ENCODE data around the gene ATP2B2. TPM values are rescaled to one million over a fixed set of nuclear protein-coding genes. Genes with fewer than 3 reads are reported as not detected.

The ATP2B2 gene
- total and polyA plus RNA-seq, 2 of the 8 experiments (the other 6 are each of a cell fraction or from before 2014, with no cell fraction given): 0.14 to 1.2 TPM

GRCh38 chr3:10550705-10551104 is 45.3 kb upstream of the ATP2B2 start:
- H3K27ac ChIP-seq (ENCODE audit: low read depth, low read length): no peak overlapping the region
- no peaks in the 10 kb centered on the region for H3K79me2 ChIP-seq (ENCODE audit: control insufficient read depth in 1 of 2, insufficient read depth in 2 of 2, low read length in 2 of 2)
- no peak overlapping the region for H3K23ac ChIP-seq (ENCODE audit: insufficient read length)
- H2BK5ac ChIP-seq (ENCODE audit: low read depth, low read length): no peak overlapping the region
- no peak overlapping the region for H2AK5ac ChIP-seq (ENCODE audit: low read depth, low read length)
- DNase-seq (ENCODE audit: low read depth in 1 of 2, low spot score in 2 of 2) (peak in 1 of 2 experiments; percentile 20), FAIRE-seq (no peak)
- H3K9me3 ChIP-seq (ENCODE audit: insufficient read depth in 2 of 2, low read depth in 1 of 2, low read length in 1 of 2): no peaks in the 10 kb centered on the region
- H2AFZ ChIP-seq (ENCODE audit: low read length): no peak overlapping the region
- H3K36me3 ChIP-seq (ENCODE audit: control insufficient read depth in 2 of 4, insufficient read depth in 4 of 4, low read length in 3 of 4): no peaks in the 10 kb centered on the region
- H4K20me1 ChIP-seq (replicated peaks in 1 of 2; ENCODE audit: control insufficient read depth in 1 of 2, insufficient read depth in 2 of 2, low read length in 2 of 2): no peaks in the 10 kb centered on the region
- H3K4me2 ChIP-seq (ENCODE audit: insufficient read depth in 1 of 2, low read depth in 2 of 2, low read length in 2 of 2): no peak overlapping the region
- H3K18ac ChIP-seq (ENCODE audit: extremely low read depth, low read length): no peak overlapping the region
- ChIA-PET POLR2A (ENCODE audit: partially characterized antibody) (no interaction called here), CTCF (ENCODE audit: partially characterized antibody) (interaction anchor here (1.1 to 4.7 kb wide), 3 partner anchors 10 to 510 kb away, joined by 3 to 18 read pairs (median 4); no protein-coding TSS in a partner anchor)
- H2BK120ac ChIP-seq (replicated peaks; ENCODE audit: low read depth, low read length): no peak overlapping the region
- no peak for TF ChIP-seq RFX5 (IDR thresholded peaks at IDR 0.05; ENCODE audit: borderline replicate concordance, low read depth, low read length)
- TF ChIP-seq CEBPB (IDR thresholded peaks at IDR 0.05; ENCODE audit: low read depth, low read length): no peak
- no peak for TF ChIP-seq SRF (IDR thresholded peaks at IDR 0.05; ENCODE audit: low read depth, low read length)
- TF ChIP-seq RAD21 (IDR thresholded peaks at IDR 0.05 in 1 of 2, conservative IDR thresholded peaks at IDR 0.05 in 1 of 2; ENCODE audit: low read depth in 2 of 2, low read length in 2 of 2): no peak
- no peak for TF ChIP-seq ZNF274 (IDR thresholded peaks at IDR 0.05; ENCODE audit: borderline replicate concordance, extremely low read depth, low read length)
- no peak for TF ChIP-seq POLR2AphosphoS5 (IDR thresholded peaks at IDR 0.05; ENCODE audit: low read depth, low read length)
- no peak for TF ChIP-seq TAF7 (optimal IDR thresholded peaks at IDR 0.05; ENCODE audit: borderline replicate concordance, low read depth, low read length)
- TF ChIP-seq GTF2F1 (IDR thresholded peaks at IDR 0.05; ENCODE audit: borderline replicate concordance, low read depth, low read length): no peak
- TF ChIP-seq SP1 (IDR thresholded peaks at IDR 0.05; ENCODE audit: low read depth, low read length): no peak
- TF ChIP-seq CBX5 (IDR thresholded peaks at IDR 0.05; ENCODE audit: low read depth, low read length): no peak
- no peak overlapping the region for H3K14ac ChIP-seq (ENCODE audit: insufficient read length)
- no peak overlapping the region for H3K4ac ChIP-seq (replicated peaks; ENCODE audit: insufficient read length, low read depth, low read length)
- H3K4me1 ChIP-seq (replicated peaks in 1 of 4; ENCODE audit: control insufficient read depth in 3 of 4, insufficient read depth in 4 of 4, low read length in 3 of 4): peaks cover 4 to 11% (median 7%) of the 10 kb centered on the region in 4 experiments; a peak in 5 of 7 replicates
- no peak overlapping the region for H2BK15ac ChIP-seq (ENCODE audit: low read length)
- H3K23me2 ChIP-seq (ENCODE audit: low read depth, low read length): no peaks in the 10 kb centered on the region
- no peak overlapping the region for H2BK12ac ChIP-seq (ENCODE audit: low read depth, low read length)
- H3K9ac ChIP-seq (replicated peaks in 1 of 4; ENCODE audit: extremely low read depth in 1 of 4, low read depth in 3 of 4, low read length in 3 of 4): no peak overlapping the region
- H4K8ac ChIP-seq (ENCODE audit: extremely low read depth, insufficient read depth, low read length): no peak overlapping the region
- no peak overlapping the region for H3K56ac ChIP-seq (replicated peaks; ENCODE audit: insufficient read length, low read depth, low read length)
- H4K91ac ChIP-seq (replicated peaks; ENCODE audit: insufficient read length, low read length): no peak overlapping the region
- H3K4me3 ChIP-seq (ENCODE audit: extremely low read depth in 1 of 4, insufficient read depth in 2 of 4, low read depth in 3 of 4, low read length in 4 of 4): no peak overlapping the region
- H2BK20ac ChIP-seq (ENCODE audit: low read length): no peak overlapping the region
- 89% methylated on average over 10 of the region's 10 CpGs; no CpG with 5 or more reads in 1 of the 2 experiments for WGBS, 2 experiments (ENCODE audit: extremely low coverage in 1 of 2, insufficient coverage in 1 of 2, insufficient read length in 1 of 2, insufficient replicate concordance in 2 of 2, low coverage in 1 of 2, low lambda C conversion rate in 2 of 2, missing lambda C conversion rate in 1 of 2)
- H3K27me3 ChIP-seq (replicated peaks in 1 of 4; ENCODE audit: control insufficient read depth in 3 of 4, extremely low read depth in 1 of 4, insufficient read depth in 3 of 4, low read length in 3 of 4): no peaks in the 10 kb centered on the region
- H4K5ac ChIP-seq (ENCODE audit: insufficient read length, low read depth, low read length): no peak overlapping the region
- H3K79me1 ChIP-seq (ENCODE audit: low read depth, low read length): no peaks in the 10 kb centered on the region

Data from H1 (cell line).